ENCODE data around the gene ANKS1B.

The ANKS1B gene

DNA sequence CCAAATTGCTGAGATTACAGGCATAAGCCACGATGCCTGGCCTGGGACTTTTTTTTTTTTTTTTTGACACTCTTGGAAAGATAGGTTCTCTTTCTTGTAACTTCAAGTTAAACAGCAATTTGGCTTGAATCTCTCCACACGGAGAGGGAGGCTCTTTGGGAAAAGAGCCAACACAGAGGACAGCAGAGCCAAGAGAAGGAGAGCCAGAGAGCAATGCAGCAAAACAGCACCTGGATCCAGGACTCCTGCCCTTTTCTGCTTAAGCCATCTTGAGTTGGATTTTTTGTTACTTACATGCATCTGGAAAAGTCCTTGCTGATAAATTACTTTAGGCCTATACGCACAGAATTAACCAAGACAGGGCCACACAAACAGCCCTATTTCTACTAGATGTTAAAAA is 1162.9 kb downstream of the ANKS1B start:
- H3K27me3 ChIP-seq (ENCODE audit: control insufficient read depth, insufficient read depth, low read length) = no peaks in the 10 kb centered on the region
- H3K9me3 ChIP-seq (ENCODE audit: control insufficient read depth, low read length) = no peaks in the 10 kb centered on the region
- no peaks in the 10 kb centered on the region for H3K79me2 ChIP-seq
- H3K27ac ChIP-seq = no peak overlapping the region
- H3K4me3 ChIP-seq (ENCODE audit: low read depth, low read length) = no peak overlapping the region
- TF ChIP-seq, protein P1, sequence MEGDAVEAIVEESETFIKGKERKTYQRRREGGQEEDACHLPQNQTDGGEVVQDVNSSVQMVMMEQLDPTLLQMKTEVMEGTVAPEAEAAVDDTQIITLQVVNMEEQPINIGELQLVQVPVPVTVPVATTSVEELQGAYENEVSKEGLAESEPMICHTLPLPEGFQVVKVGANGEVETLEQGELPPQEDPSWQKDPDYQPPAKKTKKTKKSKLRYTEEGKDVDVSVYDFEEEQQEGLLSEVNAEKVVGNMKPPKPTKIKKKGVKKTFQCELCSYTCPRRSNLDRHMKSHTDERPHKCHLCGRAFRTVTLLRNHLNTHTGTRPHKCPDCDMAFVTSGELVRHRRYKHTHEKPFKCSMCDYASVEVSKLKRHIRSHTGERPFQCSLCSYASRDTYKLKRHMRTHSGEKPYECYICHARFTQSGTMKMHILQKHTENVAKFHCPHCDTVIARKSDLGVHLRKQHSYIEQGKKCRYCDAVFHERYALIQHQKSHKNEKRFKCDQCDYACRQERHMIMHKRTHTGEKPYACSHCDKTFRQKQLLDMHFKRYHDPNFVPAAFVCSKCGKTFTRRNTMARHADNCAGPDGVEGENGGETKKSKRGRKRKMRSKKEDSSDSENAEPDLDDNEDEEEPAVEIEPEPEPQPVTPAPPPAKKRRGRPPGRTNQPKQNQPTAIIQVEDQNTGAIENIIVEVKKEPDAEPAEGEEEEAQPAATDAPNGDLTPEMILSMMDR (IDR thresholded peaks at IDR 0.05) = no peak
- no peak overlapping the region for H2AFZ ChIP-seq
- no peak overlapping the region for H3K4me2 ChIP-seq (ENCODE audit: low read length)
- H3K4me1 ChIP-seq = peaks cover 8% of the 10 kb centered on the region
- no peaks in the 10 kb centered on the region for H3K36me3 ChIP-seq (ENCODE audit: control insufficient read depth, insufficient read depth, low read length)
- no peak overlapping the region for H3K9ac ChIP-seq

DNA sequence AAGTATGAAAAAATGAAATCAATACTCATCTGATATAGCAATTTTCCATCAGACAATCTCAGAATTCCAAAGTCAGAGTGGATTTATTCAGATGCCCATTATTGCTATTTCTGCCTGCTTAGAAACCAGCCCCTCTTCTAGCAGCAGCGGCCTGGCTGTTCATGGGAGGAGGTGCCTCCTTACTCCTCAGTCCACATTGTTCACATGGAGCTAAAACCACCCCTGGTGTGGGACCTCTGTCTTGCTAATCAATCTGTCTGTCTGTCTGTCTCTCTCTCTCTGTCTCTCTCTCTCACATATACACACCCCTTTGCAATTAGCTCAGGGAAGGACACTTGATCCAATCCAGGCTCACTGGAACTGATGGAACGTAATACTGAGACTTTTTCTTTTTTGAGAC is 1163.5 kb downstream of the ANKS1B start:
- H2AFZ ChIP-seq = no peak overlapping the region
- no peak overlapping the region for H3K27ac ChIP-seq
- H3K4me1 ChIP-seq = peaks cover 8% of the 10 kb centered on the region
- H3K9me3 ChIP-seq (ENCODE audit: control insufficient read depth, low read length) = no peaks in the 10 kb centered on the region
- no peak overlapping the region for H3K9ac ChIP-seq
- H3K27me3 ChIP-seq (ENCODE audit: control insufficient read depth, insufficient read depth, low read length) = no peaks in the 10 kb centered on the region
- TF ChIP-seq, protein P1 (IDR thresholded peaks at IDR 0.05) = no peak
- H3K4me2 ChIP-seq (ENCODE audit: low read length) = no peak overlapping the region
- no peaks in the 10 kb centered on the region for H3K36me3 ChIP-seq (ENCODE audit: control insufficient read depth, insufficient read depth, low read length)
- no peaks in the 10 kb centered on the region for H3K79me2 ChIP-seq
- no peak overlapping the region for H3K4me3 ChIP-seq (ENCODE audit: low read depth, low read length)

DNA sequence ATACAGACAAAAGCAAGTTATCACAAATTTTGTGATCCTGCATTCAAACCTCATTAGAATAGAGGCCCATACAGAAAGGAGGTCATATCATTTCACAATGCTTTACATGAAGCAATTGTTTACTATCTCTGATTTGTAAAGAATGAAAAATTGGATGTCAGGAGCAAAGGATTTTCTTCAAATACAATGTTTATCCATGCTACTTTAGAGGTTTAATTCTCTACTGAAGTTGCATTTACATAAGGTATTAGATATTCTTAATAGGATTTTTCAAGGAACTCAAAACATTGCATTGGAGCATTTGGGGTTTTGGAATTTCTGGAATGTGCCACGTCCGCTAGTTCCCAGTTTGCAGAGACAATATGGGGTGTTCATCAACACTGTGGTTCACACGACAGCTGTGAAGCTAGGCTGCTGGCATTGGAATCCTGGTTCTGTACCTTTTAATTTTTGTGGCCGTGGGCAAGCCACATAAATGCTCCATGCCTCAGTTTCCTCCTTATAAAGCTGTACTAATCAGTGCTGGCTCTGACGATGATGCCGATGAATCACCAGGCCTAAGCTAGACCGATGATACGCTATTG is 1164.8 kb downstream of the ANKS1B start:
- H3K79me2 ChIP-seq = no peaks in the 10 kb centered on the region
- H3K27me3 ChIP-seq (ENCODE audit: control insufficient read depth, insufficient read depth, low read length) = no peaks in the 10 kb centered on the region
- H3K4me3 ChIP-seq (ENCODE audit: low read depth, low read length) = no peak overlapping the region
- H3K27ac ChIP-seq = no peak overlapping the region
- no peak overlapping the region for H3K4me2 ChIP-seq (ENCODE audit: low read length)
- H3K4me1 ChIP-seq = peaks cover 8% of the 10 kb centered on the region
- H3K9me3 ChIP-seq (ENCODE audit: control insufficient read depth, low read length) = no peaks in the 10 kb centered on the region
- H2AFZ ChIP-seq = no peak overlapping the region
- no peak overlapping the region for H3K9ac ChIP-seq
- TF ChIP-seq, protein P1 (IDR thresholded peaks at IDR 0.05) = no peak
- no peaks in the 10 kb centered on the region for H3K36me3 ChIP-seq (ENCODE audit: control insufficient read depth, insufficient read depth, low read length)

DNA sequence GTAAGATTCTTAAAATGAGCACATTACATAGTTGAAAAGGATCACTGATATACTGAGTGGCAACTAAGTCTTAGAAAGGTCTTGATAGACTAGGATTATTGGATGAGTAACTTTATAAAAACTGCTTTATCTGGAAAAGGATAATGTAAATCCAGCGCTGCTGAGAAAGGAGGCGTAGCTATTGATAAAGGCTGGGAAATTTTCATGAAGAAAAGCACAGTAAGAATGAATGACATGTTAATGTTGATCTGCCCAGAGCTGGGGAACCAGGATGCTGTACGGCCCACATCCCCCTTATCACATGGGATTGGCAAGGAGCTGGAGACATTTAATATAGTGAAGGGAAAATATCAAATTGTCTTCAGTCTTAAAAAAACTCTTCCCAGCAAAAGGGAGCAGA is 1165.7 kb downstream of the ANKS1B start:
- H3K9me3 ChIP-seq (ENCODE audit: control insufficient read depth, low read length) = no peaks in the 10 kb centered on the region
- H3K4me2 ChIP-seq (ENCODE audit: low read length) = no peak overlapping the region
- peaks cover 8% of the 10 kb centered on the region for H3K4me1 ChIP-seq
- no peaks in the 10 kb centered on the region for H3K79me2 ChIP-seq
- H2AFZ ChIP-seq = no peak overlapping the region
- H3K36me3 ChIP-seq (ENCODE audit: control insufficient read depth, insufficient read depth, low read length) = no peaks in the 10 kb centered on the region
- no peak overlapping the region for H3K4me3 ChIP-seq (ENCODE audit: low read depth, low read length)
- no peak overlapping the region for H3K27ac ChIP-seq
- no peak overlapping the region for H3K9ac ChIP-seq
- H3K27me3 ChIP-seq (ENCODE audit: control insufficient read depth, insufficient read depth, low read length) = no peaks in the 10 kb centered on the region
- TF ChIP-seq, protein P1 (IDR thresholded peaks at IDR 0.05) = no peak

DNA sequence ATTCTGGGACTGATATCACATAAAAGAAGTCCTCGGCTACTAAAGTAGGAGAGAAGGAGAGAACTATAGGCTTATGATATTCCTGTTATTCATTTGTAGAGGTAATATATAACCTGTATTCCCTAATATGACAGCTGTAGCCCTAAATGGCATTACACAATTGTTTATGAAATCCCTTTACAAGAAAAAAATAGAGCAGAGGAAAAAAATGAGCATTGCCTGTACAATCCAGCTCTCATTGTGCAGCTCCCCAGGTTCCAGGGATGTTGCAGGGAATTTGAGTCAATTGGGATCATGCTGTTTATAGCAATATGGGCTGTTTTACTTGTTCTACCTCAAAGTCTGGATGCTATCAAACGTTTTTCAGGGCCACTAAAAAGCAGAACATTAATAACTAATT is 1166.5 kb downstream of the ANKS1B start:
- H3K36me3 ChIP-seq (ENCODE audit: control insufficient read depth, insufficient read depth, low read length) = no peaks in the 10 kb centered on the region
- no peak overlapping the region for H2AFZ ChIP-seq
- no peak overlapping the region for H3K27ac ChIP-seq
- H3K4me3 ChIP-seq (ENCODE audit: low read depth, low read length) = no peak overlapping the region
- H3K9ac ChIP-seq = no peak overlapping the region
- no peak overlapping the region for H3K4me2 ChIP-seq (ENCODE audit: low read length)
- H3K27me3 ChIP-seq (ENCODE audit: control insufficient read depth, insufficient read depth, low read length) = no peaks in the 10 kb centered on the region
- TF ChIP-seq, protein P1 (IDR thresholded peaks at IDR 0.05) = no peak
- H3K79me2 ChIP-seq = no peaks in the 10 kb centered on the region
- peaks cover 8% of the 10 kb centered on the region for H3K4me1 ChIP-seq
- H3K9me3 ChIP-seq (ENCODE audit: control insufficient read depth, low read length) = no peaks in the 10 kb centered on the region

All from parathyroid adenoma (tissue), 2 donors.